ENCODE results near the gene ANGEL2.

DNA sequence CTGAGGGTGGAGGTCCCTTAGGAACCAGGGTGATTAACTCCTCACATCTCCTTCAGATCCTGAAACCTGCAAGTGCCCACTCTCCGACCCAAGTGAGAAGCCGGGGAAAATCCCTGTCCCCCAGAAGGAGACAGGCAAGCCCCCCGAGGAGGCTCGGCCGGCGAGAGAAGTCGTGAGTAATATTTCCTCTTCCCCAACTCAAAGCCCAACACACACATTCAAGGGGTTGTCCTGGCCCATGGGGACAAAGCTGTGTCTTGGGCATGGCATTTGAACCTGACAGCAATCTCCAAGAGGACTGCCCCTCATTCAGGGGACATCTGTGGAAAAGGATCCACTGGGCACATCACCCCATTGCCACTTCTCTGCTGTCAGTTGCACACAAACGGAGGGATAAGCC is 41.8 kb downstream of the ANGEL2 start:
- TF ChIP-seq POLR2A (IDR thresholded peaks at IDR 0.05) = no peak
- TF ChIP-seq, protein P1, sequence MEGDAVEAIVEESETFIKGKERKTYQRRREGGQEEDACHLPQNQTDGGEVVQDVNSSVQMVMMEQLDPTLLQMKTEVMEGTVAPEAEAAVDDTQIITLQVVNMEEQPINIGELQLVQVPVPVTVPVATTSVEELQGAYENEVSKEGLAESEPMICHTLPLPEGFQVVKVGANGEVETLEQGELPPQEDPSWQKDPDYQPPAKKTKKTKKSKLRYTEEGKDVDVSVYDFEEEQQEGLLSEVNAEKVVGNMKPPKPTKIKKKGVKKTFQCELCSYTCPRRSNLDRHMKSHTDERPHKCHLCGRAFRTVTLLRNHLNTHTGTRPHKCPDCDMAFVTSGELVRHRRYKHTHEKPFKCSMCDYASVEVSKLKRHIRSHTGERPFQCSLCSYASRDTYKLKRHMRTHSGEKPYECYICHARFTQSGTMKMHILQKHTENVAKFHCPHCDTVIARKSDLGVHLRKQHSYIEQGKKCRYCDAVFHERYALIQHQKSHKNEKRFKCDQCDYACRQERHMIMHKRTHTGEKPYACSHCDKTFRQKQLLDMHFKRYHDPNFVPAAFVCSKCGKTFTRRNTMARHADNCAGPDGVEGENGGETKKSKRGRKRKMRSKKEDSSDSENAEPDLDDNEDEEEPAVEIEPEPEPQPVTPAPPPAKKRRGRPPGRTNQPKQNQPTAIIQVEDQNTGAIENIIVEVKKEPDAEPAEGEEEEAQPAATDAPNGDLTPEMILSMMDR (IDR thresholded peaks at IDR 0.05) = no peak

Data from lower leg skin (tissue), 3 donors.